ENCODE data around the gene TNFSF8. TPM values are rescaled to one million over a fixed set of nuclear protein-coding genes. Genes with fewer than 3 reads are reported as not detected.

The TNFSF8 gene
- total and polyA plus RNA-seq, 2 of the 8 experiments (the other 6 are each of a cell fraction or from before 2014, with no cell fraction given), result not detected

DNA sequence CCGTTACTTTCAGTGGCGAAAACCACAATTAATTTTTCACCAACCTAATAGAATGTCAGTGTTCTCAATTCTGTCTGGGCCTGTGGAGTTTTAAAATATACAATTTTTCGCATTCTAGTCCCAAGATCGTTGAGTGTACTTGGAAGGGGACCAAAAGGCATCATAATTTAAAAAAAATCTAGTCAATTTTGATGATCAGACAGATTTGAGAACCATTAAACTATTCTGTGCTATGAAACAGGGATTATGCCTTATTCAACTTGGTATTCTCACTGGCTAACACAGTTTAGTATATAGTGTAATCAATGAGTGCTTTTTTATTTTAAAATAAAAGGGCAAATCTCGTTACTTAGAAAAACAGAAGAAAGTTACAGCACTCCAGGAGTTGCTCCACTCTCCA, 63.1 kb downstream of the TNFSF8 start:
- Histone ChIP-seq H4K20me1 (replicated peaks in 1 of 2; ENCODE audit: control insufficient read depth in 1 of 2, insufficient read depth in 2 of 2, low read length in 2 of 2) (peaks cover 0 to 2% of the 10 kb centered on the region in 2 experiments), H4K91ac (replicated peaks; ENCODE audit: insufficient read length, low read length) (no peak overlapping the region), H3K18ac (ENCODE audit: extremely low read depth, low read length) (no peak overlapping the region), H3K56ac (replicated peaks; ENCODE audit: insufficient read length, low read depth, low read length) (no peak overlapping the region), H2AFZ (ENCODE audit: low read length) (no peak overlapping the region), H3K9me3 (ENCODE audit: insufficient read depth in 2 of 2, low read depth in 1 of 2, low read length in 1 of 2) (no peaks in the 10 kb centered on the region), H3K79me1 (ENCODE audit: low read depth, low read length) (no peaks in the 10 kb centered on the region), H3K79me2 (ENCODE audit: control insufficient read depth in 1 of 2, insufficient read depth in 2 of 2, low read length in 2 of 2) (no peaks in the 10 kb centered on the region), H3K4ac (replicated peaks; ENCODE audit: insufficient read length, low read depth, low read length) (no peak overlapping the region), H3K4me1 (replicated peaks in 1 of 4; ENCODE audit: control insufficient read depth in 3 of 4, insufficient read depth in 4 of 4, low read length in 3 of 4) (peaks cover 2 to 6% (median 5%) of the 10 kb centered on the region in 4 experiments; a peak in 4 of 7 replicates), H3K23ac (ENCODE audit: insufficient read length) (no peak overlapping the region), H3K4me2 (ENCODE audit: insufficient read depth in 1 of 2, low read depth in 2 of 2, low read length in 2 of 2) (no peak overlapping the region), H2BK12ac (ENCODE audit: low read depth, low read length) (no peak overlapping the region), H3K23me2 (ENCODE audit: low read depth, low read length) (no peaks in the 10 kb centered on the region; the same call in 1 of the 2 replicates), H3K4me3 (ENCODE audit: extremely low read depth in 1 of 4, insufficient read depth in 2 of 4, low read depth in 3 of 4, low read length in 4 of 4) (no peak overlapping the region), H2BK120ac (replicated peaks; ENCODE audit: low read depth, low read length) (no peak overlapping the region), H3K36me3 (ENCODE audit: control insufficient read depth in 2 of 4, insufficient read depth in 4 of 4, low read length in 3 of 4) (no peaks in the 10 kb centered on the region), H2BK15ac (ENCODE audit: low read length) (no peak overlapping the region), H2BK20ac (ENCODE audit: low read length) (no peak overlapping the region), H3K27me3 (replicated peaks in 1 of 4; ENCODE audit: control insufficient read depth in 3 of 4, extremely low read depth in 1 of 4, insufficient read depth in 3 of 4, low read length in 3 of 4) (no peaks in the 10 kb centered on the region), H2AK5ac (ENCODE audit: low read depth, low read length) (no peak overlapping the region), H4K5ac (ENCODE audit: insufficient read length, low read depth, low read length) (no peak overlapping the region), H3K9ac (replicated peaks in 1 of 4; ENCODE audit: extremely low read depth in 1 of 4, low read depth in 3 of 4, low read length in 3 of 4) (no peak overlapping the region), H3K27ac (ENCODE audit: low read depth, low read length) (no peak overlapping the region), H3K14ac (ENCODE audit: insufficient read length) (no peak overlapping the region), H4K8ac (ENCODE audit: extremely low read depth, insufficient read depth, low read length) (no peak overlapping the region), H2BK5ac (ENCODE audit: low read depth, low read length) (no peak overlapping the region)
- 92% methylated on average over 5 of the region's 5 CpGs; no CpG with 5 or more reads in 1 of the 2 experiments for WGBS, 2 experiments (ENCODE audit: extremely low coverage in 1 of 2, insufficient coverage in 1 of 2, insufficient read length in 1 of 2, insufficient replicate concordance in 2 of 2, low coverage in 1 of 2, low lambda C conversion rate in 2 of 2, missing lambda C conversion rate in 1 of 2)
- FAIRE-seq (no peak), DNase-seq (ENCODE audit: low read depth in 1 of 2, low spot score in 2 of 2) (no peak)
- ChIA-PET POLR2A (ENCODE audit: partially characterized antibody) (no interaction called here), CTCF (ENCODE audit: partially characterized antibody) (no interaction called here)
- no peak for TF ChIP-seq NRF1 (IDR thresholded peaks at IDR 0.05; ENCODE audit: low read depth, low read length)
- no peak for TF ChIP-seq SRF (IDR thresholded peaks at IDR 0.05; ENCODE audit: low read depth, low read length)
- no peak for TF ChIP-seq TAF1 (IDR thresholded peaks at IDR 0.05; ENCODE audit: low read depth, low read length)
- TF ChIP-seq, protein P1, sequence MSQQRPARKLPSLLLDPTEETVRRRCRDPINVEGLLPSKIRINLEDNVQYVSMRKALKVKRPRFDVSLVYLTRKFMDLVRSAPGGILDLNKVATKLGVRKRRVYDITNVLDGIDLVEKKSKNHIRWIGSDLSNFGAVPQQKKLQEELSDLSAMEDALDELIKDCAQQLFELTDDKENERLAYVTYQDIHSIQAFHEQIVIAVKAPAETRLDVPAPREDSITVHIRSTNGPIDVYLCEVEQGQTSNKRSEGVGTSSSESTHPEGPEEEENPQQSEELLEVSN (IDR thresholded peaks at IDR 0.05), result no peak
- TF ChIP-seq POLR2AphosphoS5 (IDR thresholded peaks at IDR 0.05; ENCODE audit: low read depth, low read length), result no peak
- TF ChIP-seq GTF2F1 (IDR thresholded peaks at IDR 0.05; ENCODE audit: borderline replicate concordance, low read depth, low read length), result no peak
- TF ChIP-seq RFX5 (IDR thresholded peaks at IDR 0.05; ENCODE audit: borderline replicate concordance, low read depth, low read length), result no peak
- no peak for TF ChIP-seq JUND (IDR thresholded peaks at IDR 0.05; ENCODE audit: low read length)

All from H1 (cell line).